HepG2 (cell line): ENCODE data around the gene FAM131A. TPM values are rescaled to one million over a fixed set of nuclear protein-coding genes. Genes with fewer than 3 reads are reported as not detected.

ENCODE experiments used
- ATAC-seq: fragments of 200-7000 bp; cut with Tn5 transposase; 3 replicates; pipeline ENCODE4 v1.9.1; 2020; ENCODE audit warnings: mild to moderate bottlenecking, moderate library complexity
- BruUV-seq: library from RNA; stranded (reverse); fragments of 400-500 nt; replicated peaks from 2 replicates; lab custom pipeline; 2021; lab: Mats Ljungman, UMichigan
- CTCF ChIA-PET: fragments of 300-600 bp; formaldehyde crosslinking; extraction: SDS; loops from one replicate; lab custom pipeline; 2021; ENCODE audit warnings: low total read pairs, inconsistent platforms, low intra/inter-chr PET ratio; lab: Yijun Ruan, JAX
- POLR2A ChIA-PET: fragments of 350-600 bp; sonication (Branson Sonifier 250); formaldehyde crosslinking; loops from one replicate; lab custom pipeline; 2020; ENCODE audit warnings: antibody characterized with exemption, inconsistent platforms; lab: Yijun Ruan, JAX
- DNase-seq: peaks from one replicate; pipeline ENCODE4 v3.0.0-alpha.2; 2015; ENCODE audit warnings: low spot score
- FAIRE-seq: peaks from 3 replicates; lab custom pipeline; 2011; peaks lifted over from hg19 to GRCh38; lab: Jason Lieb, UNC
- H2AFZ ChIP-seq: one replicate; pipeline ENCODE4 v1.6.1; 2011; ENCODE audit warnings: low read length, inconsistent platforms
- H3K27ac ChIP-seq: fragments of 300-600 bp; 3 replicates; pipeline ENCODE4 v1.8.0; 2011; ENCODE audit warnings: mixed run types, mild to moderate bottlenecking, mixed read lengths, low read length, inconsistent platforms; ENCODE audit not compliant: insufficient read depth; ENCODE audit errors: extremely low read length
- H3K27me3 ChIP-seq, 2 experiments: fragments of 200-600 bp in 1 of 2; 2 replicates in 1 of 2; 3 replicates in 1 of 2; pipeline versions ENCODE4 v1.6.0 to v1.8.0; 2011; ENCODE audit warnings: low read length in 2 of 2, mild to moderate bottlenecking in 2 of 2, moderate library complexity in 2 of 2, inconsistent platforms in 1 of 2; ENCODE audit not compliant: insufficient read depth in 2 of 2, control insufficient read depth in 1 of 2
- H3K36me3 ChIP-seq, 2 experiments: fragments of 200-600 bp in 1 of 2; replicated peaks in 1 of 2; 2 replicates in 1 of 2; 3 replicates in 1 of 2; pipeline versions ENCODE4 v1.5.1 to v1.8.0; 2011; ENCODE audit warnings: low read length in 2 of 2, inconsistent platforms in 1 of 2; ENCODE audit not compliant: insufficient read depth in 2 of 2, control insufficient read depth in 1 of 2
- H3K4me1 ChIP-seq: 2 replicates; pipeline ENCODE4 v1.5.1; 2012; ENCODE audit warnings: low read length, inconsistent platforms; ENCODE audit not compliant: insufficient read depth
- H3K4me2 ChIP-seq: 2 replicates; pipeline ENCODE4 v1.6.0; 2011; ENCODE audit warnings: low read depth, low read length, inconsistent platforms
- H3K4me3 ChIP-seq, 3 experiments: fragments of 200-600 bp in 1 of 3; sonication (generic), shearing (Covaris generic) in 1 of 3; replicated peaks in 1 of 3; 2 replicates each; pipeline ENCODE4 v1.5.1; 2011 to 2016; ENCODE audit warnings: low read length in 3 of 3, inconsistent platforms in 2 of 3, low read depth in 2 of 3, mild to moderate bottlenecking in 2 of 3, control low read depth in 1 of 3, mixed read lengths in 1 of 3; ENCODE audit not compliant: insufficient read depth in 1 of 3
- H3K79me2 ChIP-seq: one replicate; pipeline ENCODE4 v1.6.1; 2011; ENCODE audit warnings: low read length, inconsistent platforms; ENCODE audit not compliant: insufficient read depth
- H3K9ac ChIP-seq: 2 replicates; pipeline ENCODE4 v1.6.0; 2011; ENCODE audit warnings: mild to moderate bottlenecking, low read depth, low read length, inconsistent platforms; ENCODE audit not compliant: insufficient read depth
- H3K9me3 ChIP-seq: 2 replicates; pipeline ENCODE4 v1.5.1; 2012; ENCODE audit warnings: mild to moderate bottlenecking, low read length
- H4K20me1 ChIP-seq: 2 replicates; pipeline ENCODE4 v1.6.0; 2011; ENCODE audit warnings: inconsistent platforms, mild to moderate bottlenecking, low read length, moderate library complexity; ENCODE audit not compliant: insufficient read depth
- ZNF713 ChIP-seq: sonication (generic); formaldehyde crosslinking; IDR thresholded peaks from 2 replicates; pipeline ENCODE4 v1.4.0; 2020; ENCODE audit warnings: mild to moderate bottlenecking, missing genetic modification reagents
- WGBS: methylation state at CpG from one replicate; pipeline ENCODE4 v1.1.6; 2017; ENCODE audit warnings: low lambda C conversion rate; 5-methylcytosine and 5-hydroxymethylcytosine counted together
- in situ Hi-C: cut with HindIII; loops from 2 replicates; pipeline ENCODE4 v1.10.0; 2017; ENCODE audit warnings: low pct_unique_long_range_greater_than_20kb; ENCODE audit not compliant: extremely low pct_ligation_motif_present
- intact Hi-C: fragments of 100-400 bp; cut with micrococcal nuclease; formaldehyde crosslinking; loops from one replicate; pipeline ENCODE4 v1.10.0; 2022; ENCODE audit not compliant: unreplicated experiment
- polyA plus RNA-seq, 8 experiments: library from polyadenylated mRNA; depleted of rRNA in 3 of 8; stranded (reverse) in 7 of 8; unstranded in 1 of 8; fragments of >200 nt; fragmentation: Illumina TruSeq in 4 of 8; extraction: Trizol in 4 of 8; gene quantifications; 2 replicates each; pipeline versions ENCODE4 v1.2.1 to v1.2.3, GENCODE V29; 2011 to 2016; ENCODE audit warnings: low read depth in 4 of 8, missing spikeins in 1 of 8, mixed read lengths in 1 of 8; ENCODE audit not compliant: insufficient read depth in 1 of 8
- total RNA-seq, 5 experiments: library from RNA; depleted of rRNA; stranded (reverse); fragments of >200 nt; fragmentation: Illumina TruSeq; extraction: Trizol; gene quantifications; 2 replicates each; pipeline ENCODE4 v1.2.3, GENCODE V29; 2016; ENCODE audit warnings: low read depth in 1 of 5
- TF ChIP-seq, protein P1 (sequence below): IDR thresholded peaks from 2 replicates; pipeline ENCODE4 v1.6.1; 2016; ENCODE audit warnings: low read depth, control low read depth
- TF ChIP-seq, protein P2 (sequence below): sonication (generic); formaldehyde crosslinking; IDR thresholded peaks from 2 replicates; pipeline ENCODE4 v1.8.0; 2022; ENCODE audit warnings: mild to moderate bottlenecking, missing genetic modification reagents

FAM131A gene
- total and polyA plus RNA-seq, 2 of the 13 experiments (the other 11 are each of a cell fraction or from before 2014, with no cell fraction given), result 9.2 to 9.3 TPM

- no peak overlapping the region for H3K9ac ChIP-seq
- no peaks in the 10 kb centered on the region for H3K27me3 ChIP-seq
- peaks cover 23% of the 10 kb centered on the region for H3K4me1 ChIP-seq
- no TSS peak for BruUV-seq
- DNase-seq (no peak), ATAC-seq (no peak), FAIRE-seq (no peak)
- H3K27ac ChIP-seq, result no peak overlapping the region
- ChIA-PET CTCF (interaction anchor here (2.1 kb wide), 1 partner anchor 19 kb away, joined by 5 read pairs; no protein-coding TSS in a partner anchor), POLR2A (interaction anchor here (1.3 kb wide), 1 partner anchor 9 kb away, joined by 5 read pairs; no protein-coding TSS in a partner anchor)
- H3K4me2 ChIP-seq, result no peak overlapping the region
- in situ Hi-C loops, result loop anchor here (5.0 kb wide), 1 partner anchor 189 kb away; no protein-coding TSS in a partner anchor
- H3K36me3 ChIP-seq, result peaks cover 15 to 53% of the 10 kb centered on the region in 2 experiments; a peak in 4 of 5 replicates
- TF ChIP-seq, protein P1, sequence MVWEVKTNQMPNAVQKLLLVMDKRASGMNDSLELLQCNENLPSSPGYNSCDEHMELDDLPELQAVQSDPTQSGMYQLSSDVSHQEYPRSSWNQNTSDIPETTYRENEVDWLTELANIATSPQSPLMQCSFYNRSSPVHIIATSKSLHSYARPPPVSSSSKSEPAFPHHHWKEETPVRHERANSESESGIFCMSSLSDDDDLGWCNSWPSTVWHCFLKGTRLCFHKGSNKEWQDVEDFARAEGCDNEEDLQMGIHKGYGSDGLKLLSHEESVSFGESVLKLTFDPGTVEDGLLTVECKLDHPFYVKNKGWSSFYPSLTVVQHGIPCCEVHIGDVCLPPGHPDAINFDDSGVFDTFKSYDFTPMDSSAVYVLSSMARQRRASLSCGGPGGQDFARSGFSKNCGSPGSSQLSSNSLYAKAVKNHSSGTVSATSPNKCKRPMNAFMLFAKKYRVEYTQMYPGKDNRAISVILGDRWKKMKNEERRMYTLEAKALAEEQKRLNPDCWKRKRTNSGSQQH (CRISPR knock-in tag), result no peak
- TF ChIP-seq, protein P2, sequence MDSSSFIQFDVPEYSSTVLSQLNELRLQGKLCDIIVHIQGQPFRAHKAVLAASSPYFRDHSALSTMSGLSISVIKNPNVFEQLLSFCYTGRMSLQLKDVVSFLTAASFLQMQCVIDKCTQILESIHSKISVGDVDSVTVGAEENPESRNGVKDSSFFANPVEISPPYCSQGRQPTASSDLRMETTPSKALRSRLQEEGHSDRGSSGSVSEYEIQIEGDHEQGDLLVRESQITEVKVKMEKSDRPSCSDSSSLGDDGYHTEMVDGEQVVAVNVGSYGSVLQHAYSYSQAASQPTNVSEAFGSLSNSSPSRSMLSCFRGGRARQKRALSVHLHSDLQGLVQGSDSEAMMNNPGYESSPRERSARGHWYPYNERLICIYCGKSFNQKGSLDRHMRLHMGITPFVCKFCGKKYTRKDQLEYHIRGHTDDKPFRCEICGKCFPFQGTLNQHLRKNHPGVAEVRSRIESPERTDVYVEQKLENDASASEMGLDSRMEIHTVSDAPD (CRISPR knock-in tag), result no peak
- no peak for TF ChIP-seq ZNF713 (CRISPR knock-in tag)
- no peak overlapping the region for H3K4me3 ChIP-seq
- H3K9me3 ChIP-seq, result no peaks in the 10 kb centered on the region
- no CpG with 5 or more reads among the region's 11 CpGs for WGBS
- H4K20me1 ChIP-seq, result no peaks in the 10 kb centered on the region
- H3K79me2 ChIP-seq, result no peaks in the 10 kb centered on the region
- intact Hi-C loops, result no loop called here
- no peak overlapping the region for H2AFZ ChIP-seq
Observed at GRCh38 chr3:184352897-184353545, 15.6 kb downstream of the FAM131A start.
